Measurements from ENCODE around the gene TRERF1.

GRCh38 chr6:42433409-42433808 lies 18.3 kb downstream of the TRERF1 start:
- TF ChIP-seq, protein P1, sequence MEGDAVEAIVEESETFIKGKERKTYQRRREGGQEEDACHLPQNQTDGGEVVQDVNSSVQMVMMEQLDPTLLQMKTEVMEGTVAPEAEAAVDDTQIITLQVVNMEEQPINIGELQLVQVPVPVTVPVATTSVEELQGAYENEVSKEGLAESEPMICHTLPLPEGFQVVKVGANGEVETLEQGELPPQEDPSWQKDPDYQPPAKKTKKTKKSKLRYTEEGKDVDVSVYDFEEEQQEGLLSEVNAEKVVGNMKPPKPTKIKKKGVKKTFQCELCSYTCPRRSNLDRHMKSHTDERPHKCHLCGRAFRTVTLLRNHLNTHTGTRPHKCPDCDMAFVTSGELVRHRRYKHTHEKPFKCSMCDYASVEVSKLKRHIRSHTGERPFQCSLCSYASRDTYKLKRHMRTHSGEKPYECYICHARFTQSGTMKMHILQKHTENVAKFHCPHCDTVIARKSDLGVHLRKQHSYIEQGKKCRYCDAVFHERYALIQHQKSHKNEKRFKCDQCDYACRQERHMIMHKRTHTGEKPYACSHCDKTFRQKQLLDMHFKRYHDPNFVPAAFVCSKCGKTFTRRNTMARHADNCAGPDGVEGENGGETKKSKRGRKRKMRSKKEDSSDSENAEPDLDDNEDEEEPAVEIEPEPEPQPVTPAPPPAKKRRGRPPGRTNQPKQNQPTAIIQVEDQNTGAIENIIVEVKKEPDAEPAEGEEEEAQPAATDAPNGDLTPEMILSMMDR (optimal IDR thresholded peaks at IDR 0.05 in 1 of 3, IDR thresholded peaks at IDR 0.05 in 1 of 3, conservative IDR thresholded peaks at IDR 0.05 in 1 of 3; ENCODE audit: extremely low read depth in 1 of 3, insufficient read depth in 2 of 3, low read length in 3 of 3) = no peak
- no peak for TF ChIP-seq EZH2 (IDR thresholded peaks at IDR 0.05; ENCODE audit: low read length)

All from keratinocyte (primary cell).